ENCODE measurements around the gene CCDC192. TPM values are rescaled to one million over a fixed set of nuclear protein-coding genes. Genes with fewer than 3 reads are reported as not detected.

Gene CCDC192
- total RNA-seq, 4 donors from 2014 or later, result 0.87 to 2.1 (median 1.9) TPM

GRCh38 chr5:127933348-127933747, 230.2 kb downstream of the CCDC192 start:
- Histone ChIP-seq H3K9me3 (no peaks in the 10 kb centered on the region), H3K27ac (no peak overlapping the region), H3K4me1 (no peaks in the 10 kb centered on the region), H3K27me3 (no peaks in the 10 kb centered on the region), H3K4me3 (no peak overlapping the region), H3K36me3 (no peaks in the 10 kb centered on the region)
- TF ChIP-seq EP300 (IDR thresholded peaks at IDR 0.05) (no peak), CTCF (IDR thresholded peaks at IDR 0.05) (no peak), POLR2A (IDR thresholded peaks at IDR 0.05) (no peak)
- WGBS, 2 donors, result 81 to 87% methylated on average over 5 of the region's 5 CpGs
- no peak for DNase-seq (ENCODE audit: low spot score in 2 of 2)

- 6 to 77% methylated on average over 1 of the region's 1 CpG for WGBS, 2 donors
- Histone ChIP-seq H3K27me3 (no peaks in the 10 kb centered on the region), H3K27ac (no peak overlapping the region), H3K9me3 (no peaks in the 10 kb centered on the region), H3K36me3 (no peaks in the 10 kb centered on the region), H3K4me1 (no peaks in the 10 kb centered on the region), H3K4me3 (no peak overlapping the region)
- DNase-seq (ENCODE audit: low spot score in 2 of 2), result no peak
- TF ChIP-seq EP300 (IDR thresholded peaks at IDR 0.05) (no peak), CTCF (IDR thresholded peaks at IDR 0.05) (no peak), POLR2A (IDR thresholded peaks at IDR 0.05) (no peak)
Observed at GRCh38 chr5:127934791-127935256, 231.6 kb downstream of the CCDC192 start.

- H3K4me1 ChIP-seq, result no peaks in the 10 kb centered on the region
- no peaks in the 10 kb centered on the region for H3K27me3 ChIP-seq
- 80 to 84% methylated on average over 1 of the region's 1 CpG for WGBS, 2 donors
- no peaks in the 10 kb centered on the region for H3K36me3 ChIP-seq
- H3K9me3 ChIP-seq, result no peaks in the 10 kb centered on the region
- H3K27ac ChIP-seq, result no peak overlapping the region
- no peak overlapping the region for H3K4me3 ChIP-seq
- no peak for DNase-seq (ENCODE audit: low spot score in 2 of 2)
- TF ChIP-seq CTCF (IDR thresholded peaks at IDR 0.05) (no peak), EP300 (IDR thresholded peaks at IDR 0.05) (no peak), POLR2A (IDR thresholded peaks at IDR 0.05) (no peak)
Observed at GRCh38 chr5:127935398-127935797, 232.2 kb downstream of the CCDC192 start.

GRCh38 chr5:127936439-127936972, 233.3 kb downstream of the CCDC192 start:
- TF ChIP-seq EP300 (IDR thresholded peaks at IDR 0.05) (no peak), POLR2A (IDR thresholded peaks at IDR 0.05) (no peak), CTCF (IDR thresholded peaks at IDR 0.05) (no peak)
- no peaks in the 10 kb centered on the region for H3K36me3 ChIP-seq
- DNase-seq (ENCODE audit: low spot score in 2 of 2), result no peak
- H3K4me3 ChIP-seq, result no peak overlapping the region
- H3K4me1 ChIP-seq, result no peaks in the 10 kb centered on the region
- H3K27ac ChIP-seq, result no peak overlapping the region
- no peaks in the 10 kb centered on the region for H3K9me3 ChIP-seq
- 80 to 83% methylated on average over 6 of the region's 6 CpGs for WGBS, 2 donors
- H3K27me3 ChIP-seq, result no peaks in the 10 kb centered on the region

GRCh38 chr5:127938746-127939145, 235.6 kb downstream of the CCDC192 start:
- Histone ChIP-seq H3K36me3 (no peaks in the 10 kb centered on the region), H3K4me1 (no peaks in the 10 kb centered on the region), H3K4me3 (no peak overlapping the region), H3K27ac (no peak overlapping the region), H3K9me3 (no peaks in the 10 kb centered on the region), H3K27me3 (no peaks in the 10 kb centered on the region)
- WGBS, 2 donors, result 89 to 91% methylated on average over 2 of the region's 2 CpGs
- DNase-seq (ENCODE audit: low spot score in 2 of 2), result no peak
- TF ChIP-seq CTCF (IDR thresholded peaks at IDR 0.05), result no peak
- no peak for TF ChIP-seq EP300 (IDR thresholded peaks at IDR 0.05)
- TF ChIP-seq POLR2A (IDR thresholded peaks at IDR 0.05), result no peak

Data from tibial nerve (tissue), 4 donors.